ENCODE data around the gene PPP1R12C. TPM values are rescaled to one million over a fixed set of nuclear protein-coding genes. Genes with fewer than 3 reads are reported as not detected.
A peak's percentile ranks its signal among the peaks of the same experiment; 100 is the strongest.

The PPP1R12C gene
- total RNA-seq, 1 donor from 2014 or later, result 21.8 TPM

DNA sequence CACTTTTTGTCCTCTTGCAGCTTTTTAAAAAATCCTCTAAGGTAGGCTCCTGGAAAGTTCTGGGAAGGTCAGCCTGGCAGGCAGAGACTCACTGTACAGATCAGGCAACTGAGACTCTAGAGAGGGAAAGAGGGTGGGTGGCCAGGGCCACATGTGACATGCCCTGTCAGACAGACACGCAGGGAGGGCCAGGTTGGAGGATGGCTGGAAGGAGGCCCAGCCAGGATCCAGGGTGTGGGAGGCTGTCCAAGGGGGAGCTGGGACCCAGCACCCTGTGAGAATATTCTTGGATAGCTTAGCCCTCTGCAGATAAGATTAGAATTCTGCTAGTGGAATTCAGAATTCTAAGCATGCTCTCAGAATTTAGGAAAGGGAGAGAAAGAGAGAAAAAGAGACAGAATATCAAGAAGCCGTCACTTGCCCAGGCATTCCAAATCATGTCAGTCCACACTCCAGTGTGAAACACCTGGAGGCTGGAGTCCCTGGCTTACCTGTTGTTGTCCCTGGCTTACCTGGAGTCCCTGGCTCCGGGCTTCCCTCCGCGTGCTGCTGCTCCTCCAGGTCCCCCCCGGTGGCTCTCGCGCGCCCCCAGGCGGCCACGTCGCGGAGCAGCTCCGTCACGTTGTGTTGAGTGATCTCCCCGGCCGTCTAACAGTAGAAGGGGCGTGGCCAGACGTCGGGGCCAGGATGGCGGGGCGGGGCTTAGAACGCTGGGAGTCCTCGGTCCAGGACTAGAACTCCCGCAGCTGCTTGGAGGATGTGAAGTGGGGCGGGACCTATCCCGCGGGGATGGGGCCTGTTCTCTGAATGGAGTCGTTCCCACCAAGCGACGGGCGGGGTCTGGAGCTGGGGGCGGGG is 42.9 kb upstream of the PPP1R12C start:
- Histone ChIP-seq H2AFZ (replicated peaks) (no peak overlapping the region), H3F3A (ENCODE audit: low read depth) (peaks cover 20% of the 10 kb centered on the region), H3K27ac (no peak overlapping the region), H3K4me1 (peaks cover 6% of the 10 kb centered on the region), H3K4me2 (no peak overlapping the region), H3K9ac (no peak overlapping the region), H3K27me3 (peaks cover 40% of the 10 kb centered on the region), H3K4me3 (no peak overlapping the region), H3K36me3 (no peaks in the 10 kb centered on the region), H3K79me2 (ENCODE audit: low read depth) (no peaks in the 10 kb centered on the region), H4K20me1 (ENCODE audit: low read depth) (no peaks in the 10 kb centered on the region), H3K9me3 (ENCODE audit: low read depth) (no peaks in the 10 kb centered on the region)
- no peaks in the 10 kb centered on the region for H3K36me3 Mint-ChIP-seq
- H3K27me3 Mint-ChIP-seq (ENCODE audit: insufficient read depth, low read depth), result peaks cover 10% of the 10 kb centered on the region
- H3K27ac Mint-ChIP-seq, result no peak overlapping the region
- no peaks in the 10 kb centered on the region for H3K9me3 Mint-ChIP-seq
- H3K4me1 Mint-ChIP-seq, result peaks cover 16% of the 10 kb centered on the region
- H3K4me3 Mint-ChIP-seq, result peak overlapping the region; percentile 62
- peak; percentile 97 for DNase-seq (ENCODE audit: low spot score)
- peak; percentile 19 for TF ChIP-seq EZH2 (IDR thresholded peaks at IDR 0.05)
- TF ChIP-seq EZH2phosphoT487 (IDR thresholded peaks at IDR 0.05), result no peak
- TF ChIP-seq, protein P1, sequence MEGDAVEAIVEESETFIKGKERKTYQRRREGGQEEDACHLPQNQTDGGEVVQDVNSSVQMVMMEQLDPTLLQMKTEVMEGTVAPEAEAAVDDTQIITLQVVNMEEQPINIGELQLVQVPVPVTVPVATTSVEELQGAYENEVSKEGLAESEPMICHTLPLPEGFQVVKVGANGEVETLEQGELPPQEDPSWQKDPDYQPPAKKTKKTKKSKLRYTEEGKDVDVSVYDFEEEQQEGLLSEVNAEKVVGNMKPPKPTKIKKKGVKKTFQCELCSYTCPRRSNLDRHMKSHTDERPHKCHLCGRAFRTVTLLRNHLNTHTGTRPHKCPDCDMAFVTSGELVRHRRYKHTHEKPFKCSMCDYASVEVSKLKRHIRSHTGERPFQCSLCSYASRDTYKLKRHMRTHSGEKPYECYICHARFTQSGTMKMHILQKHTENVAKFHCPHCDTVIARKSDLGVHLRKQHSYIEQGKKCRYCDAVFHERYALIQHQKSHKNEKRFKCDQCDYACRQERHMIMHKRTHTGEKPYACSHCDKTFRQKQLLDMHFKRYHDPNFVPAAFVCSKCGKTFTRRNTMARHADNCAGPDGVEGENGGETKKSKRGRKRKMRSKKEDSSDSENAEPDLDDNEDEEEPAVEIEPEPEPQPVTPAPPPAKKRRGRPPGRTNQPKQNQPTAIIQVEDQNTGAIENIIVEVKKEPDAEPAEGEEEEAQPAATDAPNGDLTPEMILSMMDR (IDR thresholded peaks at IDR 0.05), result peak; percentile 99

GRCh38 chr19:55158848-55159749 is 41.7 kb upstream of the PPP1R12C start:
- Mint-ChIP-seq H3K27ac (no peak overlapping the region), H3K4me1 (peaks cover 16% of the 10 kb centered on the region), H3K27me3 (ENCODE audit: insufficient read depth, low read depth) (peaks cover 12% of the 10 kb centered on the region), H3K9me3 (no peaks in the 10 kb centered on the region), H3K36me3 (no peaks in the 10 kb centered on the region), H3K4me3 (peak overlapping the region; percentile 66)
- no peaks in the 10 kb centered on the region for H3K79me2 ChIP-seq (ENCODE audit: low read depth)
- H3F3A ChIP-seq (ENCODE audit: low read depth), result peaks cover 20% of the 10 kb centered on the region
- peaks cover 6% of the 10 kb centered on the region for H3K4me1 ChIP-seq
- H3K9ac ChIP-seq, result no peak overlapping the region
- no peak for TF ChIP-seq EZH2phosphoT487 (IDR thresholded peaks at IDR 0.05)
- TF ChIP-seq, protein P1 (IDR thresholded peaks at IDR 0.05), result no peak
- no peak for TF ChIP-seq EZH2 (IDR thresholded peaks at IDR 0.05)
- no peak overlapping the region for H3K27ac ChIP-seq
- H3K4me2 ChIP-seq, result no peak overlapping the region
- no peaks in the 10 kb centered on the region for H3K9me3 ChIP-seq (ENCODE audit: low read depth)
- H3K36me3 ChIP-seq, result no peaks in the 10 kb centered on the region
- H3K27me3 ChIP-seq, result peaks cover 40% of the 10 kb centered on the region
- no peak overlapping the region for H2AFZ ChIP-seq (replicated peaks)
- DNase-seq (ENCODE audit: low spot score), result no peak
- no peaks in the 10 kb centered on the region for H4K20me1 ChIP-seq (ENCODE audit: low read depth)
- H3K4me3 ChIP-seq, result no peak overlapping the region

GRCh38 chr19:55158423-55158822 is 41.0 kb upstream of the PPP1R12C start:
- Histone ChIP-seq H4K20me1 (ENCODE audit: low read depth) (no peaks in the 10 kb centered on the region), H3K36me3 (no peaks in the 10 kb centered on the region), H3F3A (ENCODE audit: low read depth) (peaks cover 20% of the 10 kb centered on the region), H3K79me2 (ENCODE audit: low read depth) (no peaks in the 10 kb centered on the region), H3K27me3 (peaks cover 40% of the 10 kb centered on the region), H3K9ac (no peak overlapping the region), H3K27ac (no peak overlapping the region), H3K4me2 (no peak overlapping the region), H3K4me3 (no peak overlapping the region), H3K9me3 (ENCODE audit: low read depth) (no peaks in the 10 kb centered on the region), H3K4me1 (peaks cover 6% of the 10 kb centered on the region), H2AFZ (replicated peaks) (no peak overlapping the region)
- H3K27ac Mint-ChIP-seq, result no peak overlapping the region
- DNase-seq (ENCODE audit: low spot score), result no peak
- TF ChIP-seq, protein P1 (IDR thresholded peaks at IDR 0.05), result no peak
- TF ChIP-seq EZH2 (IDR thresholded peaks at IDR 0.05), result no peak
- TF ChIP-seq EZH2phosphoT487 (IDR thresholded peaks at IDR 0.05), result no peak
- peaks cover 14% of the 10 kb centered on the region for H3K27me3 Mint-ChIP-seq (ENCODE audit: insufficient read depth, low read depth)
- H3K9me3 Mint-ChIP-seq, result no peaks in the 10 kb centered on the region
- peaks cover 2% of the 10 kb centered on the region for H3K36me3 Mint-ChIP-seq
- no peak overlapping the region for H3K4me3 Mint-ChIP-seq
- H3K4me1 Mint-ChIP-seq, result peaks cover 16% of the 10 kb centered on the region

All from neural progenitor cell (in vitro differentiated cells).